Endothelial cell of umbilical vein (primary cell): Measurements from ENCODE around the gene BCAS3. TPM values are rescaled to one million over a fixed set of nuclear protein-coding genes. Genes with fewer than 3 reads are reported as not detected.
"Not testable (repeated sequence)": the region's sequence is repeated elsewhere in the genome, so short reads cannot be mapped to it uniquely, and the experiment has no call there.

Experiments
- BruUV-seq: library from RNA; stranded (reverse); fragments of 400-500 nt; replicated peaks from 2 replicates; lab custom pipeline; 2021; lab: Mats Ljungman, UMichigan
- CTCF ChIA-PET: fragments of 300-600, 350-600 bp; sonication (Branson Sonifier 250); formaldehyde crosslinking; loops from one replicate; lab custom pipeline; 2021; ENCODE audit warnings: antibody characterized with exemption, inconsistent platforms; lab: Charles Lee
- POLR2A ChIA-PET: fragments of 300-600, 350-600 bp; sonication (Branson Sonifier 250); formaldehyde crosslinking; loops from one replicate; lab custom pipeline; 2021; ENCODE audit warnings: antibody characterized with exemption, inconsistent platforms; lab: Charles Lee
- DNase-seq: peaks from one replicate; pipeline ENCODE4 v3.0.0-alpha.2; 2011; ENCODE audit warnings: low read depth, low spot score
- FAIRE-seq: peaks from 2 replicates; lab custom pipeline; 2011; peaks lifted over from hg19 to GRCh38; lab: Jason Lieb, UNC
- H2AFZ ChIP-seq: 2 replicates; pipeline ENCODE4 v1.6.0; 2012; ENCODE audit warnings: low read depth, low read length, control low read depth, inconsistent platforms
- H3K27ac ChIP-seq: 2 replicates; pipeline ENCODE4 v1.5.1; 2011; ENCODE audit warnings: low read depth, mild to moderate bottlenecking, control low read depth, low read length, moderate library complexity; ENCODE audit not compliant: insufficient read depth
- H3K27me3 ChIP-seq, 2 experiments: 2 replicates each; pipeline versions ENCODE4 v1.6.0 to v1.6.1; 2011; ENCODE audit warnings: low read length in 2 of 2, mixed read lengths in 1 of 2; ENCODE audit not compliant: control insufficient read depth in 2 of 2, insufficient read depth in 2 of 2
- H3K36me3 ChIP-seq, 2 experiments: 2 replicates in 1 of 2; 3 replicates in 1 of 2; pipeline ENCODE4 v1.5.1; 2011; ENCODE audit warnings: low read length in 2 of 2, mild to moderate bottlenecking in 1 of 2, moderate library complexity in 1 of 2; ENCODE audit not compliant: control insufficient read depth in 2 of 2, insufficient read depth in 2 of 2; ENCODE audit errors: extremely low read depth in 1 of 2
- H3K4me1 ChIP-seq: 3 replicates; pipeline ENCODE4 v1.5.1; 2011; ENCODE audit warnings: mild to moderate bottlenecking, low read length; ENCODE audit not compliant: control insufficient read depth, insufficient read depth; ENCODE audit errors: extremely low read depth
- H3K4me2 ChIP-seq: 2 replicates; pipeline ENCODE4 v1.6.1; 2011; ENCODE audit warnings: low read length, control low read depth, mixed read lengths; ENCODE audit not compliant: insufficient read depth
- H3K4me3 ChIP-seq, 3 experiments: fragments of 200-600 bp in 1 of 3; sonication (generic), shearing (Covaris generic) in 1 of 3; replicated peaks in 1 of 3; 2 replicates each; pipeline ENCODE4 v1.5.1; 2011 to 2016; ENCODE audit warnings: control low read depth in 3 of 3, low read length in 3 of 3, mild to moderate bottlenecking in 2 of 3, inconsistent platforms in 1 of 3, low read depth in 1 of 3, moderate library complexity in 1 of 3; ENCODE audit not compliant: insufficient read depth in 1 of 3
- H3K79me2 ChIP-seq: 2 replicates; pipeline ENCODE4 v1.6.0; 2012; ENCODE audit warnings: low read length, inconsistent platforms; ENCODE audit not compliant: control insufficient read depth, insufficient read depth
- H3K9ac ChIP-seq: replicated peaks from 2 replicates; pipeline ENCODE3; 2011; ENCODE audit warnings: low read length, control low read depth; ENCODE audit not compliant: insufficient read depth; ENCODE audit errors: extremely low read depth
- H3K9me1 ChIP-seq: replicated peaks from 3 replicates; pipeline ENCODE4 v1.6.0; 2011; ENCODE audit warnings: mild to moderate bottlenecking, low read length; ENCODE audit not compliant: control insufficient read depth, insufficient read depth; ENCODE audit errors: extremely low read depth
- H3K9me3 ChIP-seq: replicated peaks from 2 replicates; pipeline ENCODE4 v1.5.1; 2012; ENCODE audit warnings: low read length, inconsistent platforms; ENCODE audit not compliant: control insufficient read depth, insufficient read depth
- H4K20me1 ChIP-seq: replicated peaks from 2 replicates; pipeline ENCODE3; 2011; ENCODE audit warnings: mild to moderate bottlenecking, low read length; ENCODE audit not compliant: control insufficient read depth, insufficient read depth; ENCODE audit errors: extremely low read depth
- dilution Hi-C: fragments of 300-500 bp; cut with MboI; formaldehyde crosslinking; loops from one replicate; pipeline ENCODE4 v1.15.0; 2019; ENCODE audit warnings: low sequenced_read_pairs; ENCODE audit not compliant: extremely low pct_ligation_motif_present
- intact Hi-C: fragments of 100-400 bp; cut with micrococcal nuclease; formaldehyde crosslinking; loops from one replicate; pipeline ENCODE4 v1.10.0; 2022
- polyA plus RNA-seq, 4 experiments: library from polyadenylated mRNA; depleted of rRNA in 3 of 4; stranded (reverse) in 3 of 4; unstranded in 1 of 4; fragments of >200 nt; gene quantifications; 2 replicates each; pipeline versions ENCODE4 v1.2.1 to v1.2.3, GENCODE V29; 2011 to 2012; ENCODE audit warnings: missing spikeins in 1 of 4
- total RNA-seq: library from RNA; stranded (reverse); gene quantifications from 2 replicates; pipeline ENCODE4 v1.2.3, GENCODE V29; 2021

Gene BCAS3
- total and polyA plus RNA-seq, 2 donors (not counting 3 experiments of a cell fraction or from before 2014, with no cell fraction given), result 8.2 to 16.0 TPM

DNA sequence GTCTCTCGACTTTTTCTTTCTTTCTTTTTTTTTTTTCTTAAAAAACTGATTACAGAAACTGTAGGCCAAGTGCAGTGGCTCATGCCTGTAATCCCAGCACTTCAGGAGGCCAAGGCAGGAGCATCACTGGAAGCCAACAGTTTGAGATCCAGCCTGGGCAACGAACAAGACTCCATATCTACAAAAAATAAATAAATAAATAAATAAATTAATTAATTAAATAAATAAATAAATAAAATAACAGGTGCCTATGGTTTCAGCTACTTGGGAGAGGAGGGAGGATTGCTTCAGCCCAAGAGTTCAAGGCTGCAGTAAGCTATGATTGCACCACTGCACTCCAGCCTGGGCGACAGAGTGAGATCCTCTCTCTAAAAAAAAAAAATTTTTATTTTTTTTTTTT, 679.4 kb downstream of the BCAS3 start:
- peaks cover 12% of the 10 kb centered on the region for H3K4me1 ChIP-seq
- H3K27me3 ChIP-seq, H4K20me1 ChIP-seq, POLR2A ChIA-PET, H3K36me3 ChIP-seq, FAIRE-seq, H3K79me2 ChIP-seq, H3K4me3 ChIP-seq, H3K27ac ChIP-seq, dilution Hi-C loops, BruUV-seq, H2AFZ ChIP-seq, H3K9me3 ChIP-seq, intact Hi-C loops, H3K9ac ChIP-seq, DNase-seq, H3K9me1 ChIP-seq, H3K4me2 ChIP-seq: not testable (repeated sequence)
- CTCF ChIA-PET, result interaction anchor here (1.2 kb wide), 1 partner anchor 636 kb away, joined by 3 read pairs; no protein-coding TSS in a partner anchor

DNA sequence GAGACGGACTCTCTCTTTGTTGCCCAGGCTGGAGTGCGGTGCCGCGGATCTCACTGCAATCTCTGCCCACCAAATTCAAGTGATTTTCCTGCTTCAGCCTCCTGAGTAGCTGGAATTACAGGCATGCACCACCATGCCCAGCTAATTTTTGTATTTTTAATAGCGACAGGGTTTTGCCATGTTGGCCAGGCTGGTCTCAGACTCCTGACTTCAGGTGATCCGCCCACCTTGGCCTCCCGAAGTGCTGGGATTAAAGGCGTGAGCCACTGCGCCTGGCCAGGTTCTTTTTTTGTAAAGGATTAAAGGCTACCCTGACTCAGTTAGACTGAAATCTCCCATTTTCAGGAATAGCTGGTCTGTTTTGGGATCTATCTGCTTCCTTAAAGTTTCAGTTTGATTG, 681.9 kb downstream of the BCAS3 start:
- intact Hi-C loops, FAIRE-seq, H3K36me3 ChIP-seq, H3K4me2 ChIP-seq, H3K9me3 ChIP-seq, H4K20me1 ChIP-seq, dilution Hi-C loops, H2AFZ ChIP-seq, H3K9ac ChIP-seq, H3K9me1 ChIP-seq, BruUV-seq, DNase-seq, H3K4me3 ChIP-seq, H3K79me2 ChIP-seq, H3K27ac ChIP-seq, H3K4me1 ChIP-seq: not testable (repeated sequence)
- peaks cover 4 to 12% of the 10 kb centered on the region in 2 experiments for H3K27me3 ChIP-seq
- ChIA-PET CTCF (interaction anchor here (0.6 to 2.1 kb wide), 11 partner anchors 10 to 639 kb away, joined by 3 to 11 read pairs (median 4); no protein-coding TSS in a partner anchor), POLR2A (interaction anchor here (0.6 kb wide), 1 partner anchor 18 kb away, joined by 3 read pairs; no protein-coding TSS in a partner anchor)
